CD14-positive monocyte (primary cell): ENCODE results near the gene BCAR1. TPM values are rescaled to one million over a fixed set of nuclear protein-coding genes. Genes with fewer than 3 reads are reported as not detected.

Source experiments
- DNase-seq, 3 donors: peaks; one replicate each; pipeline ENCODE4 v3.0.0-alpha.2; 2011 to 2022
- H2AFZ ChIP-seq: 2 replicates; pipeline ENCODE4 v1.6.0; 2012; ENCODE audit warnings: mild to moderate bottlenecking, low read depth, low read length, inconsistent platforms; ENCODE audit not compliant: insufficient read depth, poor library complexity, severe bottlenecking
- H3K27ac ChIP-seq, 2 donors: 1 replicate in 1 of 2; 2 replicates in 1 of 2; pipeline ENCODE4 v1.5.1; 2012 to 2013; ENCODE audit warnings: low read length in 2 of 2, control low read depth in 1 of 2, inconsistent platforms in 1 of 2, low read depth in 1 of 2, mild to moderate bottlenecking in 1 of 2
- H3K27me3 ChIP-seq, 2 donors: one replicate each; pipeline versions ENCODE4 v1.6.0 to v1.6.1; 2011 to 2013; ENCODE audit warnings: low read length in 2 of 2; ENCODE audit not compliant: control insufficient read depth in 2 of 2, insufficient read depth in 2 of 2
- H3K36me3 ChIP-seq, 2 donors: replicated peaks in 1 of 2; 1 replicate in 1 of 2; 2 replicates in 1 of 2; pipeline versions ENCODE4 v1.5.1 to v1.6.1; 2012 to 2013; ENCODE audit warnings: low read length in 2 of 2, control low read depth in 1 of 2, inconsistent platforms in 1 of 2, mild to moderate bottlenecking in 1 of 2; ENCODE audit not compliant: insufficient read depth in 2 of 2, control insufficient read depth in 1 of 2
- H3K4me1 ChIP-seq, 2 donors: 1 replicate in 1 of 2; 2 replicates in 1 of 2; pipeline versions ENCODE4 v1.5.1 to v1.6.1; 2012 to 2013; ENCODE audit warnings: low read length in 2 of 2, control low read depth in 1 of 2, inconsistent platforms in 1 of 2, mild to moderate bottlenecking in 1 of 2, moderate library complexity in 1 of 2; ENCODE audit not compliant: insufficient read depth in 2 of 2, control insufficient read depth in 1 of 2
- H3K4me2 ChIP-seq: replicated peaks from 2 replicates; pipeline ENCODE3; 2012; ENCODE audit warnings: low read length, moderate library complexity, mild to moderate bottlenecking; ENCODE audit not compliant: poor library complexity, severe bottlenecking; ENCODE audit errors: extremely low read depth
- H3K4me3 ChIP-seq, 3 experiments: fragments of 200-600 bp in 1 of 3; sonication (generic) in 1 of 3; replicated peaks in 1 of 3; 1 replicate in 2 of 3; 2 replicates in 1 of 3; pipeline ENCODE4 v1.5.1; 2011 to 2013; ENCODE audit warnings: low read length in 3 of 3, mild to moderate bottlenecking in 3 of 3, control low read depth in 2 of 3, low read depth in 2 of 3, inconsistent platforms in 1 of 3, moderate library complexity in 1 of 3
- H3K79me2 ChIP-seq: 2 replicates; pipeline ENCODE4 v1.6.0; 2012; ENCODE audit warnings: mild to moderate bottlenecking, control low read depth, inconsistent platforms, low read length, moderate library complexity; ENCODE audit not compliant: insufficient read depth
- H3K9ac ChIP-seq: 2 replicates; pipeline ENCODE4 v1.6.0; 2017; ENCODE audit warnings: low read length, mild to moderate bottlenecking; ENCODE audit not compliant: insufficient read depth, poor library complexity, severe bottlenecking
- H3K9me3 ChIP-seq, 2 donors: replicated peaks in 1 of 2; 1 replicate in 1 of 2; 2 replicates in 1 of 2; pipeline versions ENCODE4 v1.5.1 to v1.6.1; 2012 to 2013; ENCODE audit warnings: low read length in 2 of 2, control low read depth in 1 of 2; ENCODE audit not compliant: control insufficient read depth in 1 of 2, insufficient read depth in 1 of 2
- H4K20me1 ChIP-seq: 2 replicates; pipeline ENCODE4 v1.6.0; 2012; ENCODE audit warnings: mild to moderate bottlenecking, low read length, control low read depth, moderate library complexity; ENCODE audit not compliant: insufficient read depth
- H3K27ac Mint-ChIP-seq, 7 donors: one replicate each; pipeline ENCODE4 v1.8.0; 2020; ENCODE audit warnings: mild to moderate bottlenecking in 7 of 7, mixed read lengths in 7 of 7, moderate library complexity in 6 of 7, inconsistent platforms in 2 of 7
- H3K27me3 Mint-ChIP-seq, 3 donors: one replicate each; pipeline ENCODE4 v1.8.0; 2021 to 2022; ENCODE audit warnings: low read depth in 3 of 3, mild to moderate bottlenecking in 3 of 3, mixed read lengths in 3 of 3, moderate library complexity in 3 of 3, inconsistent platforms in 1 of 3
- H3K36me3 Mint-ChIP-seq, 2 donors: one replicate each; pipeline ENCODE4 v1.8.0; 2020; ENCODE audit warnings: mixed read lengths in 2 of 2, inconsistent platforms in 1 of 2, mild to moderate bottlenecking in 1 of 2
- H3K4me1 Mint-ChIP-seq: one replicate; pipeline ENCODE4 v1.8.0; 2020; ENCODE audit warnings: mild to moderate bottlenecking, mixed read lengths
- H3K4me3 Mint-ChIP-seq, 2 donors: one replicate each; pipeline ENCODE4 v1.8.0; 2020; ENCODE audit warnings: mild to moderate bottlenecking in 2 of 2, mixed read lengths in 2 of 2, moderate library complexity in 1 of 2
- H3K9me3 Mint-ChIP-seq, 7 donors: one replicate each; pipeline ENCODE4 v1.8.0; 2020 to 2022; ENCODE audit warnings: mixed read lengths in 7 of 7, mild to moderate bottlenecking in 6 of 7, moderate library complexity in 6 of 7, inconsistent platforms in 2 of 7
- CTCF ChIP-seq: fragments of 200-600 bp; IDR thresholded peaks from one replicate; pipeline ENCODE4 v1.8.0; 2022; ENCODE audit warnings: antibody characterized with exemption, mild to moderate bottlenecking
- WGBS: methylation state at CpG from one replicate; pipeline ENCODE4 v1.1.5; 2013; ENCODE audit warnings: missing lambda C conversion rate; ENCODE audit not compliant: insufficient coverage; 5-methylcytosine and 5-hydroxymethylcytosine counted together
- intact Hi-C, 2 donors: fragments of 100-400 bp; cut with micrococcal nuclease; formaldehyde crosslinking; loops; one replicate each; pipeline versions ENCODE4 v1.15.0 to v1.15.1; 2023
- polyA plus RNA-seq, 3 donors: library from polyadenylated mRNA; depleted of rRNA in 1 of 3; unstranded in 2 of 3; stranded (reverse) in 1 of 3; fragments of 300-500 nt in 2 of 3; fragments of >200 nt in 1 of 3; fragmentation: Illumina TruSeq in 2 of 3; gene quantifications; 1 replicate in 2 of 3; 2 replicates in 1 of 3; pipeline ENCODE4 v1.2.3, GENCODE V29; 2012 to 2021

Gene BCAR1
- polyA plus RNA-seq, 3 donors = not detected

GRCh38 chr16:75192606-75193264, 58.7 kb downstream of the BCAR1 start:
- no peak for DNase-seq
- H3K27ac Mint-ChIP-seq = no peak overlapping the region
- Histone ChIP-seq H3K9ac (no peak overlapping the region), H3K4me2 (no peak overlapping the region), H3K36me3 (no peaks in the 10 kb centered on the region), H3K4me3 (no peak overlapping the region), H3K9me3 (no peaks in the 10 kb centered on the region), H2AFZ (no peak overlapping the region), H4K20me1 (no peaks in the 10 kb centered on the region), H3K27ac (no peak overlapping the region), H3K4me1 (no peaks in the 10 kb centered on the region), H3K79me2 (no peaks in the 10 kb centered on the region), H3K27me3 (peaks cover 9 to 20% of the 10 kb centered on the region in 2 donors)
- H3K4me3 Mint-ChIP-seq = no peak overlapping the region
- no peaks in the 10 kb centered on the region for H3K4me1 Mint-ChIP-seq
- intact Hi-C loops = loop anchor here in 1 of 2 donors (10.0 kb wide), 1 partner anchor 572 kb away; no protein-coding TSS in a partner anchor
- H3K9me3 Mint-ChIP-seq = peaks cover 0 to 6% (median 0%) of the 10 kb centered on the region in 7 donors
- H3K27me3 Mint-ChIP-seq = peaks cover 43 to 61% (median 57%) of the 10 kb centered on the region in 3 donors
- H3K36me3 Mint-ChIP-seq = no peaks in the 10 kb centered on the region
- 97% methylated on average over 16 of the region's 21 CpGs for WGBS
- TF ChIP-seq CTCF = no peak

GRCh38 chr16:75189638-75190245, 61.7 kb downstream of the BCAR1 start:
- no peak overlapping the region for H3K27ac Mint-ChIP-seq
- Histone ChIP-seq H3K27me3 (peaks cover 0 to 4% of the 10 kb centered on the region in 2 donors), H3K36me3 (no peaks in the 10 kb centered on the region), H3K4me2 (no peak overlapping the region), H3K9me3 (peaks cover 0 to 5% of the 10 kb centered on the region in 2 donors), H3K9ac (no peak overlapping the region), H3K27ac (no peak overlapping the region), H3K4me3 (no peak overlapping the region), H2AFZ (no peak overlapping the region), H3K4me1 (no peaks in the 10 kb centered on the region), H4K20me1 (no peaks in the 10 kb centered on the region), H3K79me2 (no peaks in the 10 kb centered on the region)
- 85% methylated on average over 5 of the region's 8 CpGs for WGBS
- H3K36me3 Mint-ChIP-seq = no peaks in the 10 kb centered on the region
- peaks cover 0 to 16% (median 6%) of the 10 kb centered on the region in 7 donors for H3K9me3 Mint-ChIP-seq
- intact Hi-C loops = loop anchor here in 1 of 2 donors (10.0 kb wide), 1 partner anchor 575 kb away; no protein-coding TSS in a partner anchor
- no peak for TF ChIP-seq CTCF
- no peaks in the 10 kb centered on the region for H3K4me1 Mint-ChIP-seq
- H3K4me3 Mint-ChIP-seq = no peak overlapping the region
- no peak for DNase-seq
- peaks cover 20 to 37% (median 35%) of the 10 kb centered on the region in 3 donors for H3K27me3 Mint-ChIP-seq
